ENCODE results near the gene EXOC4.

Gene EXOC4

GRCh38 chr7:133504825-133505224 is 251.9 kb downstream of the EXOC4 start:
- Histone ChIP-seq H3K9ac (ENCODE audit: low read depth, low read length) (no peak overlapping the region), H3K9me3 (ENCODE audit: control insufficient read depth, insufficient read depth, low read length) (no peaks in the 10 kb centered on the region), H3K4me1 (ENCODE audit: insufficient read depth, low read length) (peaks cover 8% of the 10 kb centered on the region; the same call in 1 of the 2 replicates), H3K36me3 (ENCODE audit: insufficient read depth, low read length) (no peaks in the 10 kb centered on the region)

GRCh38 chr7:133509822-133510221 is 256.9 kb downstream of the EXOC4 start:
- no peak overlapping the region for H3K9ac ChIP-seq (ENCODE audit: low read depth, low read length)
- peaks cover 8% of the 10 kb centered on the region; the same call in 1 of the 2 replicates for H3K4me1 ChIP-seq (ENCODE audit: insufficient read depth, low read length)
- no peaks in the 10 kb centered on the region for H3K9me3 ChIP-seq (ENCODE audit: control insufficient read depth, insufficient read depth, low read length)
- no peaks in the 10 kb centered on the region for H3K36me3 ChIP-seq (ENCODE audit: insufficient read depth, low read length)

GRCh38 chr7:133510326-133511055 is 257.6 kb downstream of the EXOC4 start:
- Histone ChIP-seq H3K36me3 (ENCODE audit: insufficient read depth, low read length) (no peaks in the 10 kb centered on the region), H3K9ac (ENCODE audit: low read depth, low read length) (no peak overlapping the region), H3K4me1 (ENCODE audit: insufficient read depth, low read length) (peaks cover 8% of the 10 kb centered on the region; the same call in 1 of the 2 replicates), H3K9me3 (ENCODE audit: control insufficient read depth, insufficient read depth, low read length) (no peaks in the 10 kb centered on the region)

- Histone ChIP-seq H3K4me1 (ENCODE audit: insufficient read depth, low read length) (peaks cover 8% of the 10 kb centered on the region; the same call in 1 of the 2 replicates), H3K9ac (ENCODE audit: low read depth, low read length) (no peak overlapping the region), H3K36me3 (ENCODE audit: insufficient read depth, low read length) (no peaks in the 10 kb centered on the region), H3K9me3 (ENCODE audit: control insufficient read depth, insufficient read depth, low read length) (no peaks in the 10 kb centered on the region)
Measured at GRCh38 chr7:133511252-133511651, 258.4 kb downstream of the EXOC4 start.

GRCh38 chr7:133511708-133512107 is 258.8 kb downstream of the EXOC4 start:
- no peaks in the 10 kb centered on the region for H3K9me3 ChIP-seq (ENCODE audit: control insufficient read depth, insufficient read depth, low read length)
- no peak overlapping the region for H3K9ac ChIP-seq (ENCODE audit: low read depth, low read length)
- H3K36me3 ChIP-seq (ENCODE audit: insufficient read depth, low read length), result no peaks in the 10 kb centered on the region
- H3K4me1 ChIP-seq (ENCODE audit: insufficient read depth, low read length), result peaks cover 8% of the 10 kb centered on the region; the same call in 1 of the 2 replicates

- Histone ChIP-seq H3K9ac (ENCODE audit: low read depth, low read length) (no peak overlapping the region), H3K9me3 (ENCODE audit: control insufficient read depth, insufficient read depth, low read length) (no peaks in the 10 kb centered on the region; the same call in 1 of the 2 replicates), H3K4me1 (ENCODE audit: insufficient read depth, low read length) (peaks cover 8% of the 10 kb centered on the region; the same call in 1 of the 2 replicates), H3K36me3 (ENCODE audit: insufficient read depth, low read length) (no peaks in the 10 kb centered on the region)
Measured at GRCh38 chr7:133512560-133512959, 259.7 kb downstream of the EXOC4 start.

- Histone ChIP-seq H3K9me3 (ENCODE audit: control insufficient read depth, insufficient read depth, low read length) (no peaks in the 10 kb centered on the region; the same call in 1 of the 2 replicates), H3K9ac (ENCODE audit: low read depth, low read length) (no peak overlapping the region), H3K36me3 (ENCODE audit: insufficient read depth, low read length) (no peaks in the 10 kb centered on the region), H3K4me1 (ENCODE audit: insufficient read depth, low read length) (peaks cover 2% of the 10 kb centered on the region; the same call in 1 of the 2 replicates)
Measured at GRCh38 chr7:133513608-133514007, 260.7 kb downstream of the EXOC4 start.

GRCh38 chr7:133514551-133514950 is 261.7 kb downstream of the EXOC4 start:
- Histone ChIP-seq H3K4me1 (ENCODE audit: insufficient read depth, low read length) (no peaks in the 10 kb centered on the region), H3K9ac (ENCODE audit: low read depth, low read length) (no peak overlapping the region), H3K9me3 (ENCODE audit: control insufficient read depth, insufficient read depth, low read length) (no peaks in the 10 kb centered on the region; the same call in 1 of the 2 replicates)

GRCh38 chr7:133517766-133518165 is 264.9 kb downstream of the EXOC4 start:
- H3K36me3 ChIP-seq (ENCODE audit: insufficient read depth, low read length), result no peaks in the 10 kb centered on the region
- no peaks in the 10 kb centered on the region; the same call in 1 of the 2 replicates for H3K9me3 ChIP-seq (ENCODE audit: control insufficient read depth, insufficient read depth, low read length)
- no peak overlapping the region for H3K9ac ChIP-seq (ENCODE audit: low read depth, low read length)
- H3K4me1 ChIP-seq (ENCODE audit: insufficient read depth, low read length), result no peaks in the 10 kb centered on the region

More at GRCh38 chr7:133514551-133514950, 261.7 kb downstream of the EXOC4 start:
- no peaks in the 10 kb centered on the region for H3K36me3 ChIP-seq (ENCODE audit: insufficient read depth, low read length)

GRCh38 chr7:133518718-133519117 is 265.8 kb downstream of the EXOC4 start:
- Histone ChIP-seq H3K4me1 (ENCODE audit: insufficient read depth, low read length) (no peaks in the 10 kb centered on the region), H3K9ac (ENCODE audit: low read depth, low read length) (no peak overlapping the region), H3K9me3 (ENCODE audit: control insufficient read depth, insufficient read depth, low read length) (no peaks in the 10 kb centered on the region; the same call in 1 of the 2 replicates), H3K36me3 (ENCODE audit: insufficient read depth, low read length) (no peaks in the 10 kb centered on the region)

- H3K9me3 ChIP-seq (ENCODE audit: control insufficient read depth, insufficient read depth, low read length), result no peaks in the 10 kb centered on the region; the same call in 1 of the 2 replicates
- no peaks in the 10 kb centered on the region for H3K36me3 ChIP-seq (ENCODE audit: insufficient read depth, low read length)
- H3K4me1 ChIP-seq (ENCODE audit: insufficient read depth, low read length), result no peaks in the 10 kb centered on the region
- H3K9ac ChIP-seq (ENCODE audit: low read depth, low read length), result no peak overlapping the region
Measured at GRCh38 chr7:133520248-133520647, 267.4 kb downstream of the EXOC4 start.

- Histone ChIP-seq H3K9me3 (ENCODE audit: control insufficient read depth, insufficient read depth, low read length) (no peaks in the 10 kb centered on the region; the same call in 1 of the 2 replicates), H3K4me1 (ENCODE audit: insufficient read depth, low read length) (no peaks in the 10 kb centered on the region), H3K9ac (ENCODE audit: low read depth, low read length) (no peak overlapping the region), H3K36me3 (ENCODE audit: insufficient read depth, low read length) (no peaks in the 10 kb centered on the region)
Measured at GRCh38 chr7:133522501-133522900, 269.6 kb downstream of the EXOC4 start.

GRCh38 chr7:133528796-133529195 is 275.9 kb downstream of the EXOC4 start:
- no peaks in the 10 kb centered on the region for H3K36me3 ChIP-seq (ENCODE audit: insufficient read depth, low read length)
- no peak overlapping the region for H3K9ac ChIP-seq (ENCODE audit: low read depth, low read length)
- no peaks in the 10 kb centered on the region for H3K9me3 ChIP-seq (ENCODE audit: control insufficient read depth, insufficient read depth, low read length)
- H3K4me1 ChIP-seq (ENCODE audit: insufficient read depth, low read length), result no peaks in the 10 kb centered on the region; the same call in 1 of the 2 replicates

- H3K9ac ChIP-seq (ENCODE audit: low read depth, low read length), result no peak overlapping the region
- H3K36me3 ChIP-seq (ENCODE audit: insufficient read depth, low read length), result no peaks in the 10 kb centered on the region
Measured at GRCh38 chr7:133529861-133530260, 277.0 kb downstream of the EXOC4 start.

GRCh38 chr7:133530682-133531081 is 277.8 kb downstream of the EXOC4 start:
- Histone ChIP-seq H3K9ac (ENCODE audit: low read depth, low read length) (no peak overlapping the region), H3K36me3 (ENCODE audit: insufficient read depth, low read length) (no peaks in the 10 kb centered on the region), H3K9me3 (ENCODE audit: control insufficient read depth, insufficient read depth, low read length) (no peaks in the 10 kb centered on the region), H3K4me1 (ENCODE audit: insufficient read depth, low read length) (no peaks in the 10 kb centered on the region; the same call in 1 of the 2 replicates)

More at GRCh38 chr7:133529861-133530260, 277.0 kb downstream of the EXOC4 start:
- H3K9me3 ChIP-seq (ENCODE audit: control insufficient read depth, insufficient read depth, low read length), result no peaks in the 10 kb centered on the region
- no peaks in the 10 kb centered on the region; the same call in 1 of the 2 replicates for H3K4me1 ChIP-seq (ENCODE audit: insufficient read depth, low read length)

Measured in ES-I3 (cell line).